ENCODE measurements around the gene SMS. TPM values are rescaled to one million over a fixed set of nuclear protein-coding genes. Genes with fewer than 3 reads are reported as not detected.
"Not testable (repeated sequence)": the region's sequence is repeated elsewhere in the genome, so short reads cannot be mapped to it uniquely, and the experiment has no call there.

SMS gene
- total and polyA plus RNA-seq, 8 donors = 9.6 to 75.8 (median 46.3) TPM

DNA sequence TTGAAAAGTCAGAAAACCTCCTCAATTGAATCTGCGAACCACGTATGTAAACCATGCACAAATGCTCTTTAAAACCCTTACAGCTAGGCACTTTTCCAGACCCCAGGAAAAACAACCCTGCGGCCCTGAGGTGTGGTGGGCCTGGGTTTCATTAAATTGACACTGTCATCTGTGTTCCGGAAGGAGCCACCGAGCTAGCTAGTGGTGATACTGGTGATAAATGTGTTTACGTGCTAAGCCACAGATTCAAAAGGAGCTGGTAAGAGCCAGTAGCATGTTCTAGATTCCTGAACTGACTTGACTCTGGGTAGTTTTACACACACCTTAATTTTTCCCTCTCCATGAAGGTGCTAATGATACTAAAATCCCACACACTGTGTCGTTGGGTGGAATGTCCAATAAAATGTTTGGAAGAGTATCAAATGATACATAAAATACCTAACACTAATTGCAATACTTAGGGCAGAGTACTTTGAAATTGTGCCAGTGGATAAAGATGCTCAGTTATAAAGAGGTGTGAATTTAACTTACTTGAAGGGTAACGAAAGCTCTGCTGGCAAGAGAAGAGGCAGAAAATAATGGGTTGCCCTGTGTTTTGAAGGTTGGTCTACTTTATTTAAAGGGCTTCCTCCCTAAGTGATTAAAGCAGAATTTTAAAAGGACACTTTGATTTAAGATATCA, 8.5 kb downstream of the SMS start:
- Histone ChIP-seq H3K9me3 (no peaks in the 10 kb centered on the region), H3K27me3 (no peaks in the 10 kb centered on the region), H3K36me3 (no peaks in the 10 kb centered on the region), H3K4me1 (peaks cover 0 to 38% (median 16%) of the 10 kb centered on the region in 4 donors), H3K27ac (no peak overlapping the region), H3K4me3 (no peak overlapping the region)
- no peak for TF ChIP-seq CTCF (IDR thresholded peaks at IDR 0.05)
- no peak for TF ChIP-seq EP300 (IDR thresholded peaks at IDR 0.05)
- intact Hi-C loops (cut with DNase I; ENCODE audit: low total_unique reads) = no loop called here
- 39 to 65% (median 62%) methylated on average over 8 of the region's 8 CpGs for WGBS, 5 donors
- no peak for DNase-seq

DNA sequence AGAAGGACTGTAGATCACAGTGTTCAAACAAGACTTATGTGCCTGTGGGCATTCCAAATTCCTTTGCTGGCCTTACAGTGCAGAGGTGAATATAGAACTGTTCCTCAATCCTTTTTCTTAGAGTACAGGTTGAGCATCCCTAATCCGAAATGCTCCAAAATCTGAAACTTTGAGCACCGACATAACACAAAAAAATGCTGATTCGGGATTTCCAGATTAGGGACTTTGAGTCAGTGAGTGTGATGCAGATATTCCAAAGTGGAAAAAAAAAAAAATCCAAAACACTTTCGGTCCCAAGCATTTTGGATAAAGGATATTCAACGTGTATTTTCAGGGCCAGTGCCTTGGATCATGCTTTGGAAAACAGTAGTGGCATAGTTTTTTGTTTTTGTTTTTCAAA, 9.2 kb downstream of the SMS start:
- no peaks in the 10 kb centered on the region for H3K9me3 ChIP-seq

GRCh38 chrX:21950557-21950956, 10.0 kb downstream of the SMS start:
- H3K27me3 ChIP-seq; intact Hi-C loops (cut with DNase I; ENCODE audit: low total_unique reads); H3K4me3 ChIP-seq; H3K27ac ChIP-seq; DNase-seq; H3K36me3 ChIP-seq; H3K9me3 ChIP-seq: not testable (repeated sequence)
- WGBS, 5 donors = 73 to 100% (median 85%) methylated on average over 1 of the region's 1 CpG
- H3K4me1 ChIP-seq = peaks cover 0 to 33% (median 18%) of the 10 kb centered on the region in 4 donors

More for the DNA sequence above, 9.2 kb downstream of the SMS start:
- TF ChIP-seq EP300 (IDR thresholded peaks at IDR 0.05) (no peak), POLR2A (IDR thresholded peaks at IDR 0.05) (no peak), POLR2AphosphoS5 (IDR thresholded peaks at IDR 0.05) (no peak), CTCF (IDR thresholded peaks at IDR 0.05) (no peak)
- Histone ChIP-seq H3K27me3 (no peaks in the 10 kb centered on the region), H3K36me3 (no peaks in the 10 kb centered on the region), H3K4me1 (peaks cover 0 to 37% (median 18%) of the 10 kb centered on the region in 4 donors), H3K4me3 (no peak overlapping the region), H3K27ac (no peak overlapping the region)
- 73 to 91% (median 80%) methylated on average over 5 of the region's 5 CpGs for WGBS, 5 donors
- intact Hi-C loops (cut with DNase I; ENCODE audit: low total_unique reads) = no loop called here
- no peak for DNase-seq

- intact Hi-C loops (cut with DNase I; ENCODE audit: low total_unique reads) = no loop called here
- no peak for TF ChIP-seq POLR2AphosphoS5 (IDR thresholded peaks at IDR 0.05)
- TF ChIP-seq EP300 (IDR thresholded peaks at IDR 0.05) = no peak
- no peak for TF ChIP-seq POLR2A (IDR thresholded peaks at IDR 0.05)
- no peak for TF ChIP-seq CTCF (IDR thresholded peaks at IDR 0.05)
- Histone ChIP-seq H3K27me3 (no peaks in the 10 kb centered on the region), H3K9me3 (no peaks in the 10 kb centered on the region), H3K27ac (no peak overlapping the region), H3K4me3 (no peak overlapping the region), H3K36me3 (no peaks in the 10 kb centered on the region), H3K4me1 (peaks cover 0 to 16% (median 5%) of the 10 kb centered on the region in 4 donors)
- no peak for DNase-seq
- WGBS, 5 donors = 61 to 85% (median 75%) methylated on average over 4 to 6 of the region's 6 CpGs
Observed at GRCh38 chrX:21952624-21953023, 12.1 kb downstream of the SMS start.

DNA sequence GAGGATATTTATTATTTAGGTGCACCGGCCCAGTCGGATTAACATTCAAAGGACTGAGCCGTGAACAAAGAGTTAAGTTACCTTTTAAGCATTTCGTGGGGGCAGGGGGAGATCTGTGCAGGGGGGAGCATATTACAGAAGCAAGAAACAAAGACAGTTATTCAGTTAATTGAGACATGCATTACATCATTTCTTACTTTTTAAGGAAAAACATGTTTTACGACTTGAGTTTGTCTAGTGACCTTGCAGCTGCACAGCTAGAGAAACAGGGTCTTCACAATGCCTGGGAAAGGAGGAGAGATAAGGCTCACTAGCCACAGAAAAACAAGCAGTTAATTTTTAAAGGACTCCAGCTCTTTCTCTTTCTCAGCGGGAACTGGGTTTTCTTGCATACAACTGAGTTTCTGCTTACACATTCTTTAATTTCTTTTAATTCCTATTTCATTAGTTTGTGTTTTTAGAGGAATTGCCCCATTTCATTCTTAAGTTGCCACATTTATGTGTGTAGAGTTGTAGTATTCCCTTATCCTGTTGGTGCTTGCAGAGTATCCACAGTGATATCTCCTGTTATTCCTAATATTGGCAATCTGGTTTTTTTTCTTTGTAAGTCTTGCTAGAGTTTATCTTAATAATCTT, 12.8 kb downstream of the SMS start:
- DNase-seq; H3K27ac ChIP-seq; H3K36me3 ChIP-seq; H3K27me3 ChIP-seq; H3K4me3 ChIP-seq; H3K9me3 ChIP-seq; intact Hi-C loops (cut with DNase I; ENCODE audit: low total_unique reads): not testable (repeated sequence)
- 50 to 76% (median 64%) methylated on average over 5 to 6 of the region's 6 CpGs for WGBS, 5 donors
- peaks cover 0 to 11% (median 4%) of the 10 kb centered on the region in 4 donors for H3K4me1 ChIP-seq

All from stomach (tissue), 9 donors.